ENCODE results near the gene DDX27. TPM values are rescaled to one million over a fixed set of nuclear protein-coding genes. Genes with fewer than 3 reads are reported as not detected.
A peak's percentile ranks its signal among the peaks of the same experiment; 100 is the strongest.

The DDX27 gene
- total and polyA plus RNA-seq, 9 of the 15 experiments (the other 6 are each of a cell fraction or from before 2014, with no cell fraction given) = 17.9 to 79.3 (median 57.0) TPM

GRCh38 chr20:49219091-49219923, at the start of gene DDX27 (continued):
- TF ChIP-seq DPF2 (IDR thresholded peaks at IDR 0.05) (0 out of 2 replicates have a peak, but pooled peaks have one; percentile 28), ILK (tag; IDR thresholded peaks at IDR 0.05; ENCODE audit: borderline replicate concordance, low read depth) (no peak), IFI16 (CRISPR knock-in tag; IDR thresholded peaks at IDR 0.05) (no peak), KHSRP (IDR thresholded peaks at IDR 0.05) (no peak), TCF7L2 (IDR thresholded peaks at IDR 0.05; ENCODE audit: low read depth, low read length) (no peak), GATAD2B (IDR thresholded peaks at IDR 0.05; ENCODE audit: borderline replicate concordance) (no peak), RBFOX2 (IDR thresholded peaks at IDR 0.05; ENCODE audit: low read depth, low read length) (peak; percentile 88), ELK1 (CRISPR knock-in tag; IDR thresholded peaks at IDR 0.05) (no peak), ZNF146 (CRISPR knock-in tag; IDR thresholded peaks at IDR 0.05; ENCODE audit: unreplicated experiment) (no peak), MAZ (CRISPR knock-in tag; conservative IDR thresholded peaks at IDR 0.05 in 1 of 2, IDR thresholded peaks at IDR 0.05 in 1 of 2) (peak; percentile 45 to 46; a peak in 2 of 4 replicates), NUFIP1 (IDR thresholded peaks at IDR 0.05; ENCODE audit: partially characterized antibody) (no peak), ZNF212 (CRISPR knock-in tag; IDR thresholded peaks at IDR 0.05) (no peak), ZNF830 (CRISPR knock-in tag; IDR thresholded peaks at IDR 0.05) (no peak), MLLT1 (IDR thresholded peaks at IDR 0.05) (peak in 1 of 2 experiments; percentile 29; a peak in 1 of 4 replicates), MCM2 (IDR thresholded peaks at IDR 0.05; ENCODE audit: low read depth) (no peak), TSHZ1 (CRISPR knock-in tag; IDR thresholded peaks at IDR 0.05) (no peak), ZFPM2 (CRISPR knock-in tag; IDR thresholded peaks at IDR 0.05) (no peak), FOS (IDR thresholded peaks at IDR 0.05; ENCODE audit: extremely low read depth, insufficient read length) (no peak), BRF1 (IDR thresholded peaks at IDR 0.05; ENCODE audit: borderline replicate concordance, extremely low read depth, insufficient read length) (no peak), NR2C1 (IDR thresholded peaks at IDR 0.05) (no peak), NR2C1 (tag; IDR thresholded peaks at IDR 0.05) (no peak), NFIC (IDR thresholded peaks at IDR 0.05) (no peak), HMGN3 (IDR thresholded peaks at IDR 0.05; ENCODE audit: borderline replicate concordance, extremely low read depth, insufficient read length, low read depth, low read length) (no peak)
